ENCODE results near the gene ARCN1. TPM values are rescaled to one million over a fixed set of nuclear protein-coding genes. Genes with fewer than 3 reads are reported as not detected.
"Not testable (repeated sequence)": the region's sequence is repeated elsewhere in the genome, so short reads cannot be mapped to it uniquely, and the experiment has no call there.

The ARCN1 gene
- total RNA-seq, 2 donors from 2014 or later = 170 to 180 TPM

DNA sequence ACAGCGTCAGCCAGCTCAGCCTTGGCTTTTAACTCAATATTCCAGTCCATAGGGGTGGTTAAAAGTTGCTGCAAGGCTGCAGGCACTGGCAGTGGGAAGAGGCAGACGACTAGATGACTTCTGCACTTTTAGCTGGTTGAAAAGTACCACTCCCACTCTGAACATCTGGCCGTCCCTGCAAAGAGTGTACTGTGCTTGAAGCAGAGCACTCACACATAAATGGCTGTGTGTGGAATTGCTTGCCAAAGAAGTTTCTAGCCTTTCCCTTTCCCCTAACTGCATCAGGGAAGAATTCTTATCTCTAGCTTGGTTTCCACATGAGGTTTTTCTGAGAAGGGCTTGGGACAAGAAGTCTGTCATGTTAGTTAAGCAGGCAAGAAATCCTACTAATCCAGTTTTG lies 30.1 kb downstream of the ARCN1 start:
- Mint-ChIP-seq H3K9me3 (no peaks in the 10 kb centered on the region), H3K27ac (no peak overlapping the region), H3K36me3 (ENCODE audit: insufficient read depth in 2 of 2) (peaks cover 6 to 23% of the 10 kb centered on the region in 2 donors), H3K4me1 (ENCODE audit: low read depth) (no peaks in the 10 kb centered on the region), H3K27me3 (ENCODE audit: low read depth) (peaks cover 8% of the 10 kb centered on the region), H3K4me3 (no peak overlapping the region)
- DNase-seq (no peak), ATAC-seq (replicated peaks in 1 of 2) (no peak)

DNA sequence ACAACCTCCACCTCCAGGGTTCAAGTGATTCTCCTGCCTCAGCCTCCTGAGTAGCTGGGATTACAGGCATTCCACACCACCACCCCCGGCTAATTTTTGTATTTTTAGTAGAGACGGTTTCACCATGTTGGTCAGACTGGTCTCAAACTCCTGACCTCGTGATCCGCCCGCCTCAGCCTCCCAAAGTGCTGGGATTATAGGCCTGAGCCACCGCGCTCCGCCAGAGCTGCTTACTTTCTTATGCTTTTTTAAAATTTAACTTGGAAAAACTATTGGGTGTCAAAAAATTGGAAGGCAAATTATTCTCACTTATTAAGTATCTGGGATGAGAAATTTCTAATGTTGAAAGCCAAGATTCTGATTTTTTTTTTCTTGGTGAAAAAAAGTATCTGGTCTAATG lies 31.5 kb downstream of the ARCN1 start:
- Mint-ChIP-seq H3K36me3 (ENCODE audit: insufficient read depth in 2 of 2) (peaks cover 4 to 17% of the 10 kb centered on the region in 2 donors), H3K27me3 (ENCODE audit: low read depth) (peaks cover 11% of the 10 kb centered on the region)
- DNase-seq; H3K4me1 Mint-ChIP-seq (ENCODE audit: low read depth); ATAC-seq (replicated peaks in 1 of 2); H3K27ac Mint-ChIP-seq; H3K4me3 Mint-ChIP-seq; H3K9me3 Mint-ChIP-seq: not testable (repeated sequence)

DNA sequence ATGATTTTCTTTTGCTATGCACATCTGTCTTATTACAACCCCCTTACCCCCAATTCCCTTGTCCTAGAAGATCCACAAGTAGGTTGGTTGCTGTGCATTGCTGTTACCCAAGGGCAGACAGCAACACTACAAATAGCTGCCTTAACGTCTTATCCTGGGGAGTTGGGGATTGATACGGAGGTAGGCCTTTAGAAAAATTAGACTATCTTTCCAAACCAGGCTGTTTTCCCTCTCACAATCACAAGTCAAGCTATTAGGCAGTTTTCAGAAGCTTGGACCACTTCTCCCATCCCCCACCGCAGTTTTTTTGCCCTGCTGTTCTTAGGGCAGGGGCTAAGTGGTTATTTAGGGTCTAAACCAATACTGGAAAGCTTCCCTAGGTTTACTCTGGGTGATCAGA lies 32.4 kb downstream of the ARCN1 start:
- H3K36me3 Mint-ChIP-seq (ENCODE audit: insufficient read depth in 2 of 2) = peaks cover 9 to 14% of the 10 kb centered on the region in 2 donors
- peaks cover 12% of the 10 kb centered on the region for H3K4me1 Mint-ChIP-seq (ENCODE audit: low read depth)

DNA sequence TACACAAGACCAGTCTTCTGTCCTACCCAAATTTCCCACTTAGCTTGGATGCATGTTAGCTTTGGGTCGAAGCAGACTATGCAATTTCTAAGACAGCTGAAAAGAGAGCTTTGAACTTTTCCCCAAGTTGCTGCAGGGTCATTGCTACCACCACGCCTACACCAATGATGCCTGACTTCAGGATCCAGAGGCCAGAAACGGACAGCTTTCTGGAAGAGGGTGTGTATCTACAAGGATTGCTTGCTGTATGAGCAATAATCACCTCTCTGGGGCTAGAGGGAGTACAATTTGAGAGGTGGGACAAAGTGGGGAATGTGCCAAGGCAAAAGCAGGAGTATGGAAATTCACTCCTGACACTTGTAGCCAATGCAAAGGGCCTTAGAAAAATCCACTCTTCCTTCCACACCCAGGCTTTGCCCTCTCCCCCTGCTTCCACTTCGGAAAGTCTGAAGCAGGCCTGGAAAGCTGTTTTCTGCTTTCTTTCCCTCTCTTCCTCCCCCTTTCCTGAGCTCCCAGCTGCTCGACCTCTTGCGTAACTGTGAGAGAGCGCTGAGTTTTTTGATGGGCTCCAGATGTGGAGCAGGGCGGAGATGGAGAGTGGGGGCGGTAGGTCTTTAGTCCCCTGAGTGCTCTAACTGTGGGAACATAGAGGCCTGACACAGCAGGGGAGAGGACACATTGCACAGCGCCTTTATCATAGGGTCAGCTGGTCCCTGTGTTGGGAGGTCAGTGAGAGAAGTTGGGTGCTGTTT lies 33.1 kb downstream of the ARCN1 start:
- H3K27me3 Mint-ChIP-seq (ENCODE audit: low read depth) = peaks cover 26% of the 10 kb centered on the region
- H3K27ac Mint-ChIP-seq = no peak overlapping the region
- H3K36me3 Mint-ChIP-seq (ENCODE audit: insufficient read depth in 2 of 2) = peaks cover 8% of the 10 kb centered on the region in 2 donors
- no peaks in the 10 kb centered on the region for H3K9me3 Mint-ChIP-seq
- DNase-seq (no peak), ATAC-seq (replicated peaks in 1 of 2) (no peak)
- H3K4me3 Mint-ChIP-seq = no peak overlapping the region
- peaks cover 18% of the 10 kb centered on the region for H3K4me1 Mint-ChIP-seq (ENCODE audit: low read depth)

More for the DNA sequence above, 32.4 kb downstream of the ARCN1 start:
- no peak overlapping the region for H3K4me3 Mint-ChIP-seq
- no peaks in the 10 kb centered on the region for H3K9me3 Mint-ChIP-seq
- DNase-seq = no peak
- H3K27ac Mint-ChIP-seq = no peak overlapping the region
- ATAC-seq (replicated peaks in 1 of 2) = no peak
- peaks cover 19% of the 10 kb centered on the region for H3K27me3 Mint-ChIP-seq (ENCODE audit: low read depth)

DNA sequence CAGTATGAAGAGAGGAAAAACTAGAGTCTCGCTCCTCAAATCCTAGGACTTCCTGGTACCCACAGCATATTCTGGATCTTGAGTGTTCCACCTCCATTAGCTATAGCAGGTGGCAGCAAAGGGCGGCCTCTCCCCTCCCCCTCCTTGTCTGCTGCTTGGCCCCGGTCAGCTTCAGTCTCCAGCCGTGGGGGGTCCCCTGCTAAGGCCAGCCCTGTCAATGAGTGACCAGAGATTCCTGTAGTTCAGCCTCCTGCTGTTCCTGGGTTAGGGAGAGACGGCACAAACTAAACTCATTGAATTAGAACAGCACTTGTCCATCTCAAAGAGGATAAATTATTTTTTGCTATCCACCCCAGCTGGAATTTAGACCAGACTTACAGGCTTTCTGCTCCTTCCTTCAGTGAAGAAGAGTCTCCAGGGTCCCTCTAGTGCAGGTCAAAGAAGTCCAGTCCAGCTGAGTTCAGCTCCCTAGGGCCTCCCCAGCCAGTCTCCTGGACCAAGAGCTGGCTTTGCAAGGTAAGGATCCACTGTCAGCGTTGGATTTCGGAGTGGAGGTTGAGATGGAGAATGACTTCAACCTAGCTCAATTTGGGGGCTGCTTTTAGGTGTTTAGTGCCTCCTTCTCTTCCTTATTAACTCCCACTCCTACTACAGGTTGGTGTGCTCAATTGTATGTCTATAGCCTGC lies 34.1 kb downstream of the ARCN1 start:
- Mint-ChIP-seq H3K4me1 (ENCODE audit: low read depth) (peaks cover 22% of the 10 kb centered on the region), H3K4me3 (peak overlapping the region; percentile 57 to 67), H3K27ac (no peak overlapping the region), H3K36me3 (ENCODE audit: insufficient read depth in 2 of 2) (peaks cover 8% of the 10 kb centered on the region in 2 donors), H3K27me3 (ENCODE audit: low read depth) (peaks cover 26% of the 10 kb centered on the region), H3K9me3 (no peaks in the 10 kb centered on the region)
- DNase-seq (no peak), ATAC-seq (replicated peaks in 1 of 2) (no peak)

DNA sequence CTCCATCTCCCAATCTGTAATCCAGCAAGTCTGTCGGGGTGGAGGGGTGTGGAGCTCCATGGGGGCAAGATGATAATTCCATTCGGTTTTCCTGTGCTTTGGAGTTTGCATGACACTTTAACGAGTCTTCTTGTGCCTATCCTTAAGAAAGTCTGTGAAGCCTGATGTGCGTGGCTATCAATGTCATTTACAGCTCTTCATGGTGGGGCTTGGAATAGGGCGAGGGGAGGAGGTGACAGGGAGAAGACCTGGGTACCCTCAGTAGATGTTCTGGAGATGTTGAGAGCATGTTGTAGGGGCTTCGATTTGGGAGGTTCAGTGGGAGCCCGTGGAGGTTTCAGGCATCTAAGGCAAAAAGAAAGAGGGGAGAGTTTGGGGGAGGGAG lies 34.6 kb downstream of the ARCN1 start:
- Mint-ChIP-seq H3K36me3 (ENCODE audit: insufficient read depth in 2 of 2) (peaks cover 8% of the 10 kb centered on the region in 2 donors), H3K27ac (no peak overlapping the region), H3K27me3 (ENCODE audit: low read depth) (peaks cover 26% of the 10 kb centered on the region), H3K9me3 (no peaks in the 10 kb centered on the region), H3K4me1 (ENCODE audit: low read depth) (peaks cover 24% of the 10 kb centered on the region), H3K4me3 (peak overlapping the region; percentile 57 to 67)
- ATAC-seq (replicated peaks in 1 of 2) (no peak), DNase-seq (no peak)

DNA sequence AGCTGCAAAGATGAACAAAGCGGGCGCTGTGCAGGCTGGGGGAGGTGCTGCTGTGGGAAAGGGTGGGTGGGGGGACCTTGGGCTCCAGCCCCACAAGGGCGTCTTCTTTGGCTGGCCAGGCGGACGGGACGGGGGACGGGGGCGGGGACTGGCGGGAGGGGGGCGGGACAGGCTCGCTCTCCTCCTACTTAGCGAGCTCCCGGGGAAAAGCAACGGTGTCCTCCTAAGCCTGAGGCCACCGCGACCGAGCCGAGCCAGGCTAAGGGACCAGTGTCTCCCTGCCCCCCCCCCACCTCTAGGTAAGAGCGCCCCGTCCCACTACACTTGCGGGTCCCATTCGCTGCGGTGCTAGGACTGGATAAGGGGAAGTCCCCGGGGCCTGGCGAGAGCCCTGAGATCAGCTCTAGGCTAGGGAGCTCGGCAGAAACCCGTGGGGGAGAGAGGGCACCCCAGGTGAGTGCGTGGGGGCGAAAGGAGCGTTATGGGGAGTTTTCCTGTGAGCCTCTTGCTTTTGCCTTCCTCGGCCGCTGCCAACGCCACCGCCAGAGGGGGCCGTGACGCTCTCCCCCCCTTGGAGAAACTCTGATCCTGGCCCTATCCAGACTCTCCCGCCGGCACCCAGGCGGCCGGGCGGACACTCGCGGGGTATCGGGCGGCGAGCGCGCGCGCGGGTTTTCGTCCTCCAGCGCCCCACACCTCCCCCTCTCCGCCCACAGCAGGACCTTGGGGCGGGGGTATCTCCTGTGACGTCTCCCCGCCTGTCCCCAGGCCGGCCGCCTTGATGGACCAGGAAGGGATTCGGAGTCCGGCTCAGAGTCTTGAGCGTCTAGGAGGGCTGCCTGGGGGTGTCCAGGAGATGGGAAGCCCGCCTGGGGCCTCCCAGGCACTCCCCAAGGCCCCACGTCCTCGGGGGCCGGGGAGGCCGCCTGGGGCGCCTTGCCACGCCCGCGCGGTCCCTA lies 35.5 kb downstream of the ARCN1 start, which contains the start of gene PHLDB1:
Gene PHLDB1 (plus strand): TSS at position 215 of the 959 bp plus-strand sequence. CDS start 6,222 bp downstream, outside the sequence.
- DNase-seq (peak; percentile 43 to 55), ATAC-seq (replicated peaks in 1 of 2) (peak; percentile 10 to 17)
- Mint-ChIP-seq H3K27ac (no peak within 1 kb of the TSS), H3K4me1 (ENCODE audit: low read depth) (peaks cover 24% of the 10 kb centered on the region), H3K4me3 (peak within 1 kb of the TSS; percentile 74 to 85), H3K36me3 (ENCODE audit: insufficient read depth in 2 of 2) (peaks cover 4 to 5% of the 10 kb centered on the region in 2 donors), H3K9me3 (no peaks in the 10 kb centered on the region), H3K27me3 (ENCODE audit: low read depth) (peaks cover 26% of the 10 kb centered on the region)

DNA sequence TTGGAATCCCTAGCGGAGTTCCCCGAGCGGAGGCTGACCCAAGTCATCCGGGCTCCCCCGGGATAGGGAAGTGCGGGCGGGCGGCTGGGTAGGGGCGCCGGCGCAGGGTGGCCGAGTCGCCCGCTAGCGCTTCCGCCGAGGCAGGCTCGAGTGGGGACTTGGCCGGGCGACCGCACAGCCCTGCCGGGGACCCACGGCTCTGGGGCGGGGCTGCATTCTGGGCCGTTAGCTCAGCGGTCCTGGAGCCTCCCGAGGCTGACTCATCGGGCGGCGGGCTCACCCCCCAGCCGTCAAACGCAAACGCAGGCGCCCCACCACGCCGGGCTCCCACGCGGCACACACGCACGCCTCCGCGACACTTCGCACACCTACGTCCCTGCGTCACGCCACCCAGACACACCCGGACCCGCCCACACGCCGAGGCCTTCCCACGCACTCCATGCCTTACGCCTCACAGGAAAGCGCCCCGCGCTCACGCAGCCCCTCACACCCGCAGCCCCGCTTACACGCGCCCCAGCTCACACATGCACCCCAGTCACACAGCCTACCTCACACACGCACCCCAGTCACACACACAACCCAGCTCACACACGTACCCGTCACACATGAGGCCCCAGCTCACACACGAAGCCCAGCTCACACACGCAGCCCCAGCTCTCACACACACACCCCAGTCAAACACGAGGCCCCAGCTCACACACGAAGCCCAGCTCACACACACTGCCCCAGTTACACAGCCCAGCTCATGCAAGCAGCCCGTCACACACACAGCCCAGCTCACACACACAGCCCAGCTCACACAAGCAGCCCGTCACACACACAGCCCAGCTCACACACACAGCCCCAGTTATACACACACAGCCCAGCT lies 36.4 kb downstream of the ARCN1 start:
- peaks cover 1 to 5% of the 10 kb centered on the region in 2 donors for H3K36me3 Mint-ChIP-seq (ENCODE audit: insufficient read depth in 2 of 2)
- DNase-seq (peak; percentile 71 to 78), ATAC-seq (replicated peaks in 1 of 2) (peak; percentile 69)
- peaks cover 24% of the 10 kb centered on the region for H3K4me1 Mint-ChIP-seq (ENCODE audit: low read depth)
- no peaks in the 10 kb centered on the region for H3K9me3 Mint-ChIP-seq
- peak overlapping the region; percentile 69 to 85 for H3K4me3 Mint-ChIP-seq
- peaks cover 26% of the 10 kb centered on the region for H3K27me3 Mint-ChIP-seq (ENCODE audit: low read depth)
- H3K27ac Mint-ChIP-seq = peak overlapping the region; percentile 25

DNA sequence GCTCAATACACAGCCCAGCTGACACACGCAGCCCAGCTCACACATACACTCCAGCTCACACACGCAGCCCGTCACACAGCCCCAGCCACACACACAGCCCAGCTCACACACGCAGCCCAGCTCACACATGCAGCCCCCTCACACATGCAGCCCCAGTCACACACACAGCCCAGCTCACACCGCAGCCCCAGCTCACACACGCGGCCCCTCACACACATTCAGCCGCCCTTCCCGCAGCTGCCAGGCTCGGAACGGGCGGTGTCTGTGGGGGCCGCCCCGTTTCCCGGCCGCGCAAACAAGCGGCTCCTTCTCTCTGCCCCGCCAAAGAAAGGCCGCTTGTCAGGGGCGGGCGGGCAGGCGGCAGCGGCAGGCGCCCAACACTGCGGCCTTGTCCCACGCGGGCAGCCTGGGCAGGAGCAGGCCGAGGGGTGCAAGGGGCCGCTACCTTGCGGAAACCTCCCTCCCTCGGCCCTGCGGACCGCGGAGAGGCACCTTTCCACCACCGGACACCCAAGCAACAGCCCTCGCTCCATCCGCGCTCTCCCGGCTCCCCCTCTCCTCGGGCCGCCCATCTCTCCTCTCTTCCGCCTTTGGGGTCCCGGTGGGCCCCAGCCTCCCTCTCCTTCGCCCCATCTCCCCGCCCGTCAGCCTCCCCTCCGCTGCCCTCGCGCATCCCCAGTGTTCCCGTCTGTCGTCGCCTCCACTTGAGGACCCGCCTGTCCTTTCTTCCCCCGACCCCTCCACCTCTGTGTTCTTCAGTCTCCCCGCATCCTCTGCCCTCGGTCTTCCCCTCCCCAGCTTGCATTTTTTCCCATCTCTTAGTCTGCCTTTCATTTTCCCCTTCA lies 37.4 kb downstream of the ARCN1 start:
- no peaks in the 10 kb centered on the region for H3K9me3 Mint-ChIP-seq
- peaks cover 26% of the 10 kb centered on the region for H3K27me3 Mint-ChIP-seq (ENCODE audit: low read depth)
- no peak overlapping the region for H3K27ac Mint-ChIP-seq
- peaks cover 24% of the 10 kb centered on the region for H3K4me1 Mint-ChIP-seq (ENCODE audit: low read depth)
- H3K4me3 Mint-ChIP-seq = peak overlapping the region; percentile 69 to 85
- H3K36me3 Mint-ChIP-seq (ENCODE audit: insufficient read depth in 2 of 2) = peaks cover 0 to 5% of the 10 kb centered on the region in 2 donors
- DNase-seq = peak; percentile 34 to 39
- ATAC-seq (replicated peaks in 1 of 2) = peak; percentile 8 to 20

DNA sequence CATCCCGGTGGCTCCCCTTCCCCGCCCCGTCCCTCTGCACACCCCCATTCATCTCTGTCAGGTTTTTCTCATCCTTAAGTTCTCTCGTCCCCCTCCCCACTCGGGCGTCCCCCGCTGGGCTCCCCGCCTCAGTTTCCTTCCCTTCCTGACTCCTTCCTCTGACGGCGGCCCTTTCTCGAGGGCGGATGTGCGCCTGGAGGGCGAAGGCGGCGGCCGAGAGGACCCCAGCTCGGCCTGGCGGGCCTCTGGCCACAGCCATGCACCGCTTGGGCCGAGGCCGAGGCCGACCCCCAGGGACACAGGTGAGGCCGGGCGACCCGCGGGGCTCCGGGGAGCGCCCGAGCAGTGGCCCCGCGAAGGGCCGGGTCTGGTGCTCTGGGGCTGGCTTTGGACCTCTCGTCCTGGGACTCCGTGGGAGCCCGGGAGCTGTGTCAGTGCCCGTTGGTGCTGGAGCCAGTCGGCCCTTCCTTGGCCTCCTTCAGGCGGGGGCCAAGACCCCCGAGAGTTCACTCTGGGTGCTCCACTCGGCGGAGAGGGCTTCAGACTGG lies 38.1 kb downstream of the ARCN1 start:
- Mint-ChIP-seq H3K9me3 (no peaks in the 10 kb centered on the region), H3K27me3 (ENCODE audit: low read depth) (peaks cover 26% of the 10 kb centered on the region), H3K4me3 (peak overlapping the region; percentile 69 to 85), H3K4me1 (ENCODE audit: low read depth) (peaks cover 24% of the 10 kb centered on the region), H3K27ac (no peak overlapping the region), H3K36me3 (ENCODE audit: insufficient read depth in 2 of 2) (peaks cover 0 to 5% of the 10 kb centered on the region in 2 donors)
- ATAC-seq (replicated peaks in 1 of 2) = peak; percentile 0 to 3
- DNase-seq = peak; percentile 12 to 41

DNA sequence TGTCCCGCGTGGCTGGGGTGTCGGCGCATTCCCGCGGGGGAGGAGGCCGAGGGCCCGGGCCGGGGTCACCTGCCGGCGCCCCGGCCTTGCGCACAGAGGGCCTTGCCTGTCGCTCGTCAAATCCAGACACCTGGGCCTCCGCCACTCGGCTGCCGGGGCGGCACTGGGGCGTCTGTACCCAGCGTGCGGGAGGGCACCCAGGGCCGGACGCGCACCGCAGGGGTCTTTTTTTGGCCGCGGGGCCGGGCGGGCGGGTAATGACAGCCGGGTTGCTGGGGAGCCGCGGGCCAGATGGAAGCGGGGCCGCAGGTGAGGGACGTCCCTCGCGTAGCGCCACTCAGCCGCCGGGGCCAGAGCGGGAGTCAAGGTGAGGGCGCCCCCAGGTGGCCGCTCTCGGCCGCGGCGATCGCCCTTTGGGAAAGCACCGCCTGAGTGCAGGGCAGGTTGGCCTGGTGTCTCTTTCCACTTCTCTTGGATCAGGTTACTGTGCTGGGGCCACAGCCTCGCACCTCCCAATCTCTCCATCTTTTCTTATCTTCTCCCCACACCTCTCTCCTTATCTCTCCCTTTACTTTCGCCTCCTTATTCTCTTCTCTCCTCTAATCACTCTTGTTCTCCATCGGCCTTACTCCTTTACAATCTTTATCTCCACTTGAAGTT lies 38.7 kb downstream of the ARCN1 start:
- ATAC-seq (replicated peaks in 1 of 2) = peak; percentile 66 to 73
- Mint-ChIP-seq H3K4me3 (peak overlapping the region; percentile 69 to 85), H3K4me1 (ENCODE audit: low read depth) (peaks cover 24% of the 10 kb centered on the region), H3K27me3 (ENCODE audit: low read depth) (peaks cover 26% of the 10 kb centered on the region), H3K27ac (no peak overlapping the region), H3K36me3 (ENCODE audit: insufficient read depth in 2 of 2) (peaks cover 0 to 5% of the 10 kb centered on the region in 2 donors), H3K9me3 (no peaks in the 10 kb centered on the region)
- peak; percentile 87 to 93 for DNase-seq
